Measurements from ENCODE around the gene HS2ST1.

The HS2ST1 gene

GRCh38 chr1:86975993-86976550 lies 61.6 kb downstream of the HS2ST1 start:
- ATAC-seq, result peak; percentile 39; the same call in 1 of the 3 replicates
- TF ChIP-seq SNAI2 (CRISPR knock-in tag; IDR thresholded peaks at IDR 0.05) (no peak), CSDC2 (CRISPR knock-in tag; IDR thresholded peaks at IDR 0.05) (no peak), GLIS3 (CRISPR knock-in tag; IDR thresholded peaks at IDR 0.05) (no peak)

- TF ChIP-seq CREB5 (CRISPR knock-in tag; IDR thresholded peaks at IDR 0.05; ENCODE audit: low read depth) (no peak), OSR1 (CRISPR knock-in tag; IDR thresholded peaks at IDR 0.05) (no peak), CSDC2 (CRISPR knock-in tag; IDR thresholded peaks at IDR 0.05) (no peak), ISL1 (CRISPR knock-in tag; IDR thresholded peaks at IDR 0.05) (no peak), ZFP3 (CRISPR knock-in tag; IDR thresholded peaks at IDR 0.05) (no peak), ZNF8 (CRISPR knock-in tag; IDR thresholded peaks at IDR 0.05) (no peak), PPARA (CRISPR knock-in tag; IDR thresholded peaks at IDR 0.05; ENCODE audit: borderline replicate concordance) (no peak), PATZ1 (CRISPR knock-in tag; IDR thresholded peaks at IDR 0.05; ENCODE audit: borderline replicate concordance) (no peak), ZNF70 (CRISPR knock-in tag; IDR thresholded peaks at IDR 0.05) (no peak), TCF4 (CRISPR knock-in tag; IDR thresholded peaks at IDR 0.05; ENCODE audit: borderline replicate concordance) (no peak), TOX (CRISPR knock-in tag; IDR thresholded peaks at IDR 0.05; ENCODE audit: borderline replicate concordance) (no peak), RARB (CRISPR knock-in tag; IDR thresholded peaks at IDR 0.05) (no peak), ARNTL (CRISPR knock-in tag; IDR thresholded peaks at IDR 0.05; ENCODE audit: borderline replicate concordance, low read depth) (no peak), TSHZ2 (CRISPR knock-in tag; IDR thresholded peaks at IDR 0.05) (no peak), ZC3H10 (CRISPR knock-in tag; IDR thresholded peaks at IDR 0.05) (no peak), SNAI2 (CRISPR knock-in tag; IDR thresholded peaks at IDR 0.05) (no peak), ZFP30 (CRISPR knock-in tag; IDR thresholded peaks at IDR 0.05) (no peak), POU6F1 (CRISPR knock-in tag; IDR thresholded peaks at IDR 0.05; ENCODE audit: borderline replicate concordance, low read depth) (no peak), CSRNP3 (CRISPR knock-in tag; IDR thresholded peaks at IDR 0.05) (no peak)
- no peak for ATAC-seq
Observed at GRCh38 chr1:86976664-86977063, 62.2 kb downstream of the HS2ST1 start.

GRCh38 chr1:86981482-86982213 lies 67.2 kb downstream of the HS2ST1 start:
- ATAC-seq, result no peak
- TF ChIP-seq GLIS3 (CRISPR knock-in tag; IDR thresholded peaks at IDR 0.05) (no peak), ZNF70 (CRISPR knock-in tag; IDR thresholded peaks at IDR 0.05) (no peak), PATZ1 (CRISPR knock-in tag; IDR thresholded peaks at IDR 0.05; ENCODE audit: borderline replicate concordance) (no peak), ZNF565 (CRISPR knock-in tag; conservative IDR thresholded peaks at IDR 0.05; ENCODE audit: low read depth) (no peak), BACH2 (CRISPR knock-in tag; IDR thresholded peaks at IDR 0.05; ENCODE audit: borderline replicate concordance) (no peak), CREB5 (CRISPR knock-in tag; IDR thresholded peaks at IDR 0.05; ENCODE audit: low read depth) (no peak), ZFP30 (CRISPR knock-in tag; IDR thresholded peaks at IDR 0.05) (no peak), CSDC2 (CRISPR knock-in tag; IDR thresholded peaks at IDR 0.05) (no peak), TOX (CRISPR knock-in tag; IDR thresholded peaks at IDR 0.05; ENCODE audit: borderline replicate concordance) (no peak), ZFP3 (CRISPR knock-in tag; IDR thresholded peaks at IDR 0.05) (no peak)

Data from SK-N-SH treated with all-trans-retinoic acid at 6 μM for 48 hours (cell line).